Measurements from ENCODE around the gene KIF12. TPM values are rescaled to one million over a fixed set of nuclear protein-coding genes. Genes with fewer than 3 reads are reported as not detected.

Gene KIF12
- total and polyA plus RNA-seq, 12 donors = 0.13 to 0.45 TPM; not detected in 10

DNA sequence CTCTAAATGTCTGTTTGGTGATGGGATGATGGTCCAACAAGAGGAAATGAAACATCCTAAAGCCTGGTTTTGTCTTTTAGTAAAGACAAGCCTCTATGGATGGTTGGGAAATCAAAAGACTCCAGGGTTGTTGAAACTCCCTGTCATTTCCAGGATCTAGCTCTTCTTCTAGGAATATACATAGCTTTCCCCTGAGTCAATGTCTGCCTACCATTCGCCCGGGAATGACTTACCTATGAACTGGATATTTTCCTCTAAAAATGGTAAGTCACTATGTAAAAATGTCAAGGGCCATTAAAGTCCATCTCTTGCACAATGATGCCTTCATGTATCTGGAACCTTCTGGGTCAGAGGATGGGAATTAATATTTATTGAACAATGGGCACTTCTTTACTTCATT is 11.1 kb upstream of the KIF12 start:
- Histone ChIP-seq H3K9me3 (no peaks in the 10 kb centered on the region), H3K4me1 (peaks cover 3 to 28% (median 11%) of the 10 kb centered on the region in 9 donors), H3K27me3 (peaks cover 0 to 18% (median 0%) of the 10 kb centered on the region in 7 donors), H3K36me3 (no peaks in the 10 kb centered on the region), H3K4me3 (no peak overlapping the region), H3K27ac (no peak overlapping the region)
- 90 to 96% methylated on average over 2 of the region's 2 CpGs for WGBS, 2 donors
- DNase-seq (no peak), ATAC-seq (no peak)
- intact Hi-C loops (cut with DNase I) = loop anchor here in 2 of 10 donors (2.0 to 5.0 kb wide), 2 partner anchors 45 to 167 kb away; partner anchors contain the start of gene COL27A1 (in 1 of the 2)
- TF ChIP-seq, protein P1, sequence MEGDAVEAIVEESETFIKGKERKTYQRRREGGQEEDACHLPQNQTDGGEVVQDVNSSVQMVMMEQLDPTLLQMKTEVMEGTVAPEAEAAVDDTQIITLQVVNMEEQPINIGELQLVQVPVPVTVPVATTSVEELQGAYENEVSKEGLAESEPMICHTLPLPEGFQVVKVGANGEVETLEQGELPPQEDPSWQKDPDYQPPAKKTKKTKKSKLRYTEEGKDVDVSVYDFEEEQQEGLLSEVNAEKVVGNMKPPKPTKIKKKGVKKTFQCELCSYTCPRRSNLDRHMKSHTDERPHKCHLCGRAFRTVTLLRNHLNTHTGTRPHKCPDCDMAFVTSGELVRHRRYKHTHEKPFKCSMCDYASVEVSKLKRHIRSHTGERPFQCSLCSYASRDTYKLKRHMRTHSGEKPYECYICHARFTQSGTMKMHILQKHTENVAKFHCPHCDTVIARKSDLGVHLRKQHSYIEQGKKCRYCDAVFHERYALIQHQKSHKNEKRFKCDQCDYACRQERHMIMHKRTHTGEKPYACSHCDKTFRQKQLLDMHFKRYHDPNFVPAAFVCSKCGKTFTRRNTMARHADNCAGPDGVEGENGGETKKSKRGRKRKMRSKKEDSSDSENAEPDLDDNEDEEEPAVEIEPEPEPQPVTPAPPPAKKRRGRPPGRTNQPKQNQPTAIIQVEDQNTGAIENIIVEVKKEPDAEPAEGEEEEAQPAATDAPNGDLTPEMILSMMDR (IDR thresholded peaks at IDR 0.05) = no peak

DNA sequence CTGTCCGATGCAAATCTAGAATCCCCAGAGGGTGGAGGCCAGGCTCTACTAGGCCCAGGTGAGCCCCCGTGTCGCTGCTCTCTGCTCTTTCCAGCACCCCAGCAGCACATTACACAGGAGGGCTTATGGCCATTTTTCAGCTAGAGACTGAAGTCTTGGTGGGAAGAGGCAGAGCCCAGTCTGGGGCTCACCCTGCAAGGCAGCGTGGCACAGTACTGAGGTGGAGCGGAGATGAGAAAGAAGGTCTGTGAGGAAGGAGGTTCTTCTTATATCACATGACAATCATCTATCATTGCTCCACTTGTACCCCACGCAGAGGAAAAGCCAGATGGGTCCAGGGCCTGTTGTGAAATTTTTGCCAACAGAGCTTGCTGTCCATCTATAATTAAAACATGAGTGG is 10.0 kb upstream of the KIF12 start:
- ATAC-seq (no peak), DNase-seq (no peak)
- H3K27ac ChIP-seq = no peak overlapping the region
- H3K27me3 ChIP-seq = peaks cover 0 to 17% (median 0%) of the 10 kb centered on the region in 7 donors
- peaks cover 3 to 28% (median 11%) of the 10 kb centered on the region in 9 donors for H3K4me1 ChIP-seq
- intact Hi-C loops (cut with DNase I) = loop anchor here (1.0 to 10.0 kb wide), 7 partner anchors 43 to 193 kb away; no protein-coding TSS in a partner anchor
- no peak overlapping the region for H3K4me3 ChIP-seq
- WGBS, 2 donors = 92% methylated on average over 6 of the region's 6 CpGs
- TF ChIP-seq, protein P1 (IDR thresholded peaks at IDR 0.05) = no peak
- no peaks in the 10 kb centered on the region for H3K9me3 ChIP-seq
- no peaks in the 10 kb centered on the region for H3K36me3 ChIP-seq

DNA sequence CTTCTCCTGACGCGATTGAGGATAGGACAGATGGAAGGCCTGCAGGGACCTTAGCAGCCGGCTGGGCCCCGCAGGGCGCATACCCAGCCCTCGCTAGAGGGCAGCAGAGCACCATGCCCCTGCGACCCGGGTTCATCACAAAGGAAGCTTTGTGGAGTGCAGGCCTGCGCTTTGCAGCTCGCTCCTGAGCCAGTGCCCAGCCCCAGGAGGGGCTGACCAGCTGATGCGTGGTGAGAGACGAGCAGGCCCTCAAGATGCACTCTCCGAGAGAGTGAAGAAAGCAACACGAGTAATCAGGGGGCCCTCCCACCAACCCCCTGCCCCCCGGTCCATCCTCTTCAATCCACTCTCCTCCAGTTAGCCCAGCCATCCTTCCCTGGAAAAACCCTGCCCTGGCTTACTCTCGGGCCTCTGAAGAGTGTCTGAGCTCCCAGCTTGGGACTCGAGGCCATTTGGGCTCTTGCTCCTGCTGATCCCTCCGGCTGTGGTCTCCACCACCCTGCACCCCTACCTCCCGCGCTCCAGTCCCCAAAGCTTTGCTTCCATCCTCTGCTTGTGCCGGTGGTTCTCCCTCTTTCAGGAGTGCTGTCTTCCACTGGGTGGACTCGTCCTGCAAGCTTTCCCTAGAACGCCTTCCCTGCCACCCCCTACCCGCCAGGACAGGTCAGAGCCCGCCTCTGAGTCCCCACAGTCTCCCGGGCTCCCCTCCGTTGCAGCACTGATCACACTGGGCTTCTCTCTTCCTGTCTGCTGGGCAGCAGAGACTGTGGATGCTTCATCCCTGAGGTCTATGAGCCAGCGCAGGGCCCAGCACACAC is 9.1 kb upstream of the KIF12 start:
- DNase-seq = peak; percentile 70 to 84
- Histone ChIP-seq H3K27me3 (peaks cover 0 to 10% (median 0%) of the 10 kb centered on the region in 7 donors), H3K4me1 (peaks cover 3 to 20% (median 9%) of the 10 kb centered on the region in 9 donors), H3K9me3 (no peaks in the 10 kb centered on the region), H3K4me3 (no peak overlapping the region), H3K27ac (no peak overlapping the region), H3K36me3 (no peaks in the 10 kb centered on the region)
- intact Hi-C loops (cut with DNase I) = loop anchor here (1.0 to 10.0 kb wide), 8 partner anchors 44 to 194 kb away; no protein-coding TSS in a partner anchor
- ATAC-seq = peak; percentile 94 to 97 (median 96)
- TF ChIP-seq, protein P1 (IDR thresholded peaks at IDR 0.05) = peak; percentile 79 to 96 (median 93)
- 39 to 40% methylated on average over 28 of the region's 28 CpGs for WGBS, 2 donors

DNA sequence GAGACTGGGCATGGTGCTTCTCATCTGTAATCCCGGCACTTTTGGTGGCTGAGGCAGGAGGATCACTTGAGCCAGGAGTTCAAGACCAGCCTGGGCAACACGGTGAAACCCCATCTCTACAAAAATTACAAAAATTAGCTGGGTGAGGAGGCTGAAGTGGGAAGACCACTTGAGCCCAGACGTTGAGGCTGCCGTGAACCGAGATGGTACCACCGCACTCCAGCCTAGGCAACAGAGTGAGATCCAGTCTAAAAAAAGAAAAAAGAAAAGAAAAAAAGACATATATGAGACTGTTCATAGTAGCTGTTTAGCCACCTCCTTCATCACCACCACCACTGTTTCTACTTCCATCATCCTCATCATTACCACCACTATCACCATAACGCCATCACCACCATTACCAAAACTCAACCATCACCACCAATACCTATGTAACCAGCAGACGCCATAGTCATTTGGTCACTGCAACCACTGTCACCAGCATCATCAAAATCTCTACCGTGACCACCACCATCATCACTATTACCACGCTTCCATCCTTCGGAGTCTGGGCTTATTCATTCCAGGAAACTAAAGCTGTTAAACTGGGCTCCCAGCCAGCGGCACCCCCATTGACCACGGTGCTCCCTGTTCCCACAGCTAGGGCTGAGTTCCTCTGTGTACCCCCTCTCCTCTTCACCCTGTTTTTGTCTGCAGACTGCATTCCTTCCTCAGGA is 8.4 kb upstream of the KIF12 start:
- ATAC-seq (peak in 1 of 8 donors; percentile 12), DNase-seq (no peak)
- 68 to 69% methylated on average over 13 of the region's 13 CpGs for WGBS, 2 donors
- H3K27ac ChIP-seq = no peak overlapping the region
- H3K36me3 ChIP-seq = no peaks in the 10 kb centered on the region
- H3K27me3 ChIP-seq = peaks cover 0 to 7% (median 0%) of the 10 kb centered on the region in 7 donors
- intact Hi-C loops (cut with DNase I) = loop anchor here (1.0 to 10.0 kb wide), 8 partner anchors 45 to 195 kb away; no protein-coding TSS in a partner anchor
- TF ChIP-seq, protein P1 (IDR thresholded peaks at IDR 0.05) = no peak
- peaks cover 0 to 4% (median 0%) of the 10 kb centered on the region in 11 donors for H3K9me3 ChIP-seq
- H3K4me3 ChIP-seq = no peak overlapping the region
- H3K4me1 ChIP-seq = peaks cover 0 to 12% (median 1%) of the 10 kb centered on the region in 9 donors

Data from heart right ventricle (tissue), 16 donors.